Activated CD8-positive, alpha-beta memory T cell treated with anti-CD3 and anti-CD28 coated beads for 48 hours (primary cell): Measurements from ENCODE around the gene COX7A2.

ENCODE experiments used
- DNase-seq, 3 experiments: peaks; one replicate each; pipeline ENCODE4 v3.0.0-alpha.2; 2020; ENCODE audit warnings: low read depth in 2 of 3, low spot score in 2 of 3

COX7A2 gene

GRCh38 chr6:75243333-75244062 lies at the start of gene COX7A2:
COX7A2 (minus strand) TSS chr6:75243801; CDS start chr6:75243734, 67 bp downstream.
- peak; percentile 39 to 69 (median 61) for DNase-seq

- DNase-seq, result no peak
Measured at GRCh38 chr6:75292555-75292954, 49.0 kb upstream of the COX7A2 start.

GRCh38 chr6:75291744-75292143 lies 48.1 kb upstream of the COX7A2 start:
- no peak for DNase-seq

GRCh38 chr6:75291331-75291730 lies 47.7 kb upstream of the COX7A2 start:
- no peak for DNase-seq

- no peak for DNase-seq
Measured at GRCh38 chr6:75290136-75290945, 46.7 kb upstream of the COX7A2 start.

DNA sequence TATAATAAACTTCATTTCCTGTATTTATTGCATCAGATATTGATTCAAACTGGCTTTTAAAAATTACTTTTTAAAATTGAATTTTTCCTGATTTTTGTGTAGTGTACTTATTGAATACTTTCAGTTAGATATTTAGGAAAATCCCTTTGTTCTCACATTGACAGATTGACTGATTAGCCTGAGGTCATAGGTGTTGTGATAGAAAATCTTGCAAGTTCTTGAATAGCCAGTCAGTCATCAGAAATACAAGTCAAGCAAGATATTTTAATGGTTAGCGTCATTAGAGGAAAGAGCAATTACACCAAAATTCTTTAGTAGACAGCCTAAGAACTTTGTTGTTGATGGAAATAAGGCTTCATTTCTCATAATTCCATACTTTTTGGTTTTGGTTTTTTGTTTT lies 44.4 kb upstream of the COX7A2 start:
- no peak for DNase-seq

GRCh38 chr6:75287424-75287823 lies 43.8 kb upstream of the COX7A2 start:
- DNase-seq, result no peak

DNA sequence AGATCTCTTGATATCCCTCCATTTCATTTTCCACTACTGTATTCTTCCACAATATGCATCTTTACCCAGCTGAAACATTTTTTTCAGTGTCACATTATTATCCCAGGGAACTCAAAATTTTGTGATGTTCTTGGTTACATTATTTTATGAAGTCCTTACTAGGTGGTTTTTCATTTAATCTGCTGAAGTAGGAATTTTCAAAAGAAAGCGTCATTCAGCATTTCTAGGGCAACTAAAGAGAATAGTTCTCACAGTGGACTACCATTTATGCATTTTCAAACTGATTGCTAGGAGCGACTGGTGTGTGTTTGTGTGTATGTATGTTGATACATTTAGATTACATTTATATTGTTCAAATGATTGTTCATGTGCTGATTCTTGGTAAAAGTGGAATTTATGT lies 43.4 kb upstream of the COX7A2 start:
- no peak for DNase-seq

- DNase-seq, result no peak
Measured at GRCh38 chr6:75285283-75285639, 41.7 kb upstream of the COX7A2 start.

DNA sequence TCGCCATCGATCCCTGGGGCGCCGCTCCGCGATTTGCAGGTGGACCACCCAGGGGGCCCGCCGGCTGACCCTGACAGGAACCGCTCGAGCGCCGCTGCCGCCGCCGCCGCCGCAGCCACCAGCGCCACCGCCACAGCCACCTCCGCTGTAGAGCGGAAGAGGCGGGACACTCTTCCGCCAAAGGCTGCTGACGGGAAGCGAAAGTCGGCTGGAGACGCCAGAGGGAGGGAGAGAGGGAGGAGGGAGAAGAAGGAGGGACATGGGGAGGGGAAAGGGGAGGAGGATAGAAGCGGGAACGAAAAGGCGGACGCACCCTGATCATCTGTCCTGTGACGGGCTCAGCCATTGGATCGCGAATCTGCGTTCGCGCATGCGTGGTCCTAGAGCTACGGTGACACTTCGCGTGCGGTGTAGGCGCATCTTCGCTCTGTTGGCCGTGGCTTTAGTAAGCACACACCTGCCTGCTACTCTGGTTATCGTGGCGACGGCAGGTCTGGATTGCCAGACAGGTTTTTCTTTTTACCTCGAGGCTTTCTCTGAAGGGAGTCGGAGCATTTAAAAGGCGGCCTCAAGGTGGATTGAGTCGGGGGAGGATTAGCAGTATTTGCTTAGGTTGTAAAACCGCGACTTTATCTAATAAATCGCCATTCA lies 41.2 kb upstream of the COX7A2 start, which contains the start of gene TMEM30A:
Gene TMEM30A (minus strand): TSS at position 161 of the 651 bp plus-strand sequence. CDS start 154 bp downstream, at position 7.
- DNase-seq, result peak; percentile 70 to 88 (median 82)

DNA sequence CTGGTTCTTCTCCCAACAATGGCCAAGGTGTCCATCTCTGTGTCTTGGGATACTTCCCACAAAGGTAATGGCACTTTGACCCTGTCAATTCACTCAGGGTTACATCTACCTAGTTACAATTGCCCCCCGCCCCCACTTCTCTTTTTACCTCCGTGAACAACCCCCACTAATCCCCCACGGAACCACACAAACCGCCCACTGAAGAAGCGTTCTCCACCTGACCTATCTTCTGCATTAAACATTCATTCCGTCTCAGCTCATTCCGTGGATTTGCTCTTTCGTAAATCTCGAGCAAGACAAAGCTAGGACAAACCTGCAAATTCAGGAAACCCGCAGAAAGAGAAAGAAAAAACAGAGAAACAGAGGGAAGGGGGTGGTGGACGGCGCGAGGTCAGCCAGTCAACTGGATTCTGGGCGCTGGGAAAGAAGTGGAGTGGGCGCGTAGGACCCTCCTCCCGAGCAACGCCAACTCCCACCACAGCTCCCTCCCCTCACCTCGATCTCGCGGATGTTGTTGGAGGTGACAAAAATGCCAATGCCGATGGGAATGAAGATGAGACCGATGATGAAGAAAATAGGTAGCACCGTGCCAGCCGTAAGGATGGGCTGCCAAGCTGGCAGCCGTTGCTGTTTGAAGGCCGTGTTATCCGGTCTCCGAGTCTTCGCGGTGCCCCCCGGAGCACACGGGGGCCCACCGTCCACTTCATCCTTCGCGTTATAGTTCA lies 40.5 kb upstream of the COX7A2 start:
- DNase-seq, result no peak

DNA sequence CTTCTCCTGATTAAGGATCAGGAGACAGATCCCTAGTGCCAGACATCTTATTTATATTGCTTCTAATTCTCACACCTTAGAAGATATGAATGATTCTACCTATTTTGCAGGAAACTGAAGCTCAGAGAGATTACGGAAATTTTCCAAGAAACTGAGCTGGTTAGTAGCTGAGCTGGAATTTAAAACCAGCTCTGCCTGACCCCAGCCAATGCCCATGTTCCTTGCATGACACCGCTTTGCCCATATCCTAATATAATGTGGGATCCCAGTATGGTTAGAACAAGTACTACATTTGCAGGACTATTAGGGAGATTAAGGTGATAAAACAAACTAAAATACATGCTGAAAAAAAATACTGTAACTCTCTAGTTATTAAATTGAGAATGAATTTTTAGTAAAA lies 39.1 kb upstream of the COX7A2 start:
- no peak for DNase-seq

DNA sequence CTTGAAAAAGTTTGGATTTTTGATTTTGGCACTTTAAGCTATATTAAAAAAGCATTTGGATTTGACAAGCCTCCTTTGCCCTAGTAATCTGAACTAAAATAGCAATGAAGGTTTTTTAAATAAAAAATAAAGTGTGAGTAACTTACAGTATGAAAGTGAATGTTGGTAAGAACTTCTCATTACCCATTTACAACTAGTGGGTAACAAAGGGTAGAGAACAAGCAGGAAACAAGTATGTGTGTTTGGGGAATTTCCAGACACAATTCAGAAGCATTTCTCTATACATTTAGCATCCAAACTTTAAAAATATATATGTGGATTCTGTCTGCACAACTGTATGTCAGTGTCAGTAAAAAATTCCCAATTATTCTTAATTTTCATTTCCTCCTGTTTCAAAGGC lies 38.1 kb upstream of the COX7A2 start:
- no peak for DNase-seq

DNA sequence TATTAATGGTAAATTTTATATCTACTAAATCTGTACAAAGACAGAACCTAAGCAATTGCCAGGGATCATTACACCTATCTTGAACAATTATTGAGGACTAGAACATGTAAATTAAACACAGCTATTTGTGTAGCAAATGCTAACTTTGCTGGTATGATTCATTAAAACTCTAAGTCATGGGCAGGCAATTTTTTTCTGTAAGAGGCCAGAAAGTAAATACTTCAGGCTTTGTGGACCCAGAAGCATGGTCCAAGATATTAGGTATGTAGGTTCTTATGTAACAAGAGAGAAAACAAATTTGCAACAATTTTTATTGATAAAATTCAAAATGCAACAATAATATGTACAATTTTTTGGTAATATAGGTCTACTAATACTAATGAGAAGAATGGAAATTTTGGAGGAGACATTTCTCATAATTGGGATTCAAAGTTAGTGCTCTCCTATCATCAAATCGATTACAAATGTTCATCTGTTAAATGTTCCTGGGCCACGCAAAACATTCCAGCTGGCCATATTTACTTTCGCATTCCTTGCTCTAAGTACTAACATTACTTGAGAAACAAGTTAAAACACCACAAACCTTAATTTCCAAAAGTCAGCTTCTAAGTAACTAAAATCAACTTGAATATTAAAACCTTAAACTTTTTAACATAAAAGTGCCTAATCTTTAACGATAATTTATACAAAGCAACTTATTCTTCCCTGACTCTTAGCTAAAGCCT lies 36.7 kb upstream of the COX7A2 start:
- no peak for DNase-seq

GRCh38 chr6:75279418-75279817 lies 35.8 kb upstream of the COX7A2 start:
- no peak for DNase-seq

- no peak for DNase-seq
Measured at GRCh38 chr6:75278474-75279077, 35.0 kb upstream of the COX7A2 start.

DNA sequence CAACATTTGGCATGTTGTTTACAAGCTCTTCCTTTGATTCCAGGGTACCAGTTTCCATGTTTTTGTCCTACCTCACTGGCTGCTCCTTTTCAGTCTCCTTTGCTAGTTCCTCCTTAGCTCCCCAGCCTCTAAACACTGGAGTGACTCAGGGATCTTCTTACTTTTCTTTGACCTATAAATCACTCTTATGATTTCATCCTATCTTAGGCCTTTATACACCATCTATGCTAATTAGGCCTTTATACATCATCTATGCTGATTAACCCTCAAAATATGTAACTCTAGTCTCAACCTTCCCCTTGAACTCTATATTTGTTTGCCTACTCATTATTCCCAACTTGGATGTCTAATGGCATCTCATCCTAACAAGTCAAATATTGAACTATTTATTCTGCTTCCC lies 31.5 kb upstream of the COX7A2 start:
- no peak for DNase-seq

- no peak for DNase-seq
Measured at GRCh38 chr6:75273009-75273408, 29.4 kb upstream of the COX7A2 start.

DNA sequence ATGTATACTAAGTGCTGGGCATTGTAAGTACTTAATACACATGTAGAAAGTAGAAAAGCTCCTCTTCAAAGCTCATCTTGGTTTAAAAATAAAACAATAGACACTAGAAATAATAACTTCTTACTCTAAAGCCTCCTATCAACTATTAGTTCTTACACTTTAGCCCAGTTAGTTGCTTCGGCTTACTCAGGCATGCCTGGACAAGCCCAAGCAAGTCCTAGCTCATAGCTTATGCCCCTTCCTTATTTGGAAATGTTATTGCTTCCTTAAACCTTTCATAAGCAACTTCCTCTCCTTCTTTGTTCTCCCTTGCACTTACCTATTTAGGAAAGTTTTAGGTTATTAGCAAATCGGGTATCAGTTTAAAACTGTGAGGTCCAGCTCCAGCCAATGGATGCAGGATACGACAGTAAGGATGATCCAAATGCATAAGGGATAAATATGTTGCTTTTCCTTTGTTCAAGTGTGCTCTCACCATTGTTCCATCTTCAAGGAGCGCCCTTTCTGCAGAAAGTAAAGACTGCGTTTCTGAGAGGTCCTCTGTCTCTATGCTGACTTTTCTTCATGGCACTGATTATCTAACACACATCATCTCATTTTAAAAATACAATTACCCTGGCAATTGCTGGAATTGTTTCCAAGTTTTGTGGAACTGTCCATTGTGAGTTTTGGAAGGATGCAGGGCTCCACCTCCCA lies 28.7 kb upstream of the COX7A2 start:
- no peak for DNase-seq

DNA sequence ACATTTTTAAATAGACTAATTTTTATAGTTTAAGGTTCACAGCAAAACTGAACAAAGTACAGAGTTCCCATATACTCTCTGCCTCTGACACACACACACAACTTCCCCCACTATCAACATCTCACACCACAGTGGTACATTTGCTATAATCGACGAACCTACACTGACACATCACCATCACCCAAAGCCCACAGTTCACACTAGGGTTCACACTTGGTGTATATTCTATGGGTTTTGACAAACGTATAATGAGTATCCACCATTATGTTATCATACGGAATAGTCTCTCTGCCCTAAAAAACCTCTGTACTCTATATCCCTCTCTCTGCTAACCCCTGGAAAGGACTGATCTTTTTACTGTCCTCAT lies 25.4 kb upstream of the COX7A2 start:
- DNase-seq, result no peak
